ENCODE data around the gene CNGB1.
"Not testable (repeated sequence)": the region's sequence is repeated elsewhere in the genome, so short reads cannot be mapped to it uniquely, and the experiment has no call there.

Gene CNGB1

GRCh38 chr16:57992084-57992483, 21.2 kb upstream of the CNGB1 start:
- H3K4me1 Mint-ChIP-seq (ENCODE audit: low read depth), result peaks cover 17% of the 10 kb centered on the region
- H3K27me3 Mint-ChIP-seq (ENCODE audit: low read depth), result no peaks in the 10 kb centered on the region
- H3K9me3 Mint-ChIP-seq, result no peaks in the 10 kb centered on the region
- no peak overlapping the region for H3K27ac Mint-ChIP-seq
- H3K36me3 Mint-ChIP-seq (ENCODE audit: low read depth), result peaks cover 13% of the 10 kb centered on the region
- no peak overlapping the region for H3K4me3 Mint-ChIP-seq

- H3K4me1 Mint-ChIP-seq (ENCODE audit: low read depth), result peaks cover 17% of the 10 kb centered on the region
- H3K4me3 Mint-ChIP-seq, result no peak overlapping the region
- H3K36me3 Mint-ChIP-seq (ENCODE audit: low read depth), result peaks cover 12% of the 10 kb centered on the region
- H3K27ac Mint-ChIP-seq, result no peak overlapping the region
- H3K9me3 Mint-ChIP-seq, result no peaks in the 10 kb centered on the region
- H3K27me3 Mint-ChIP-seq (ENCODE audit: low read depth), result peaks cover 4% of the 10 kb centered on the region
Measured at GRCh38 chr16:57991551-57992059, 20.7 kb upstream of the CNGB1 start.

DNA sequence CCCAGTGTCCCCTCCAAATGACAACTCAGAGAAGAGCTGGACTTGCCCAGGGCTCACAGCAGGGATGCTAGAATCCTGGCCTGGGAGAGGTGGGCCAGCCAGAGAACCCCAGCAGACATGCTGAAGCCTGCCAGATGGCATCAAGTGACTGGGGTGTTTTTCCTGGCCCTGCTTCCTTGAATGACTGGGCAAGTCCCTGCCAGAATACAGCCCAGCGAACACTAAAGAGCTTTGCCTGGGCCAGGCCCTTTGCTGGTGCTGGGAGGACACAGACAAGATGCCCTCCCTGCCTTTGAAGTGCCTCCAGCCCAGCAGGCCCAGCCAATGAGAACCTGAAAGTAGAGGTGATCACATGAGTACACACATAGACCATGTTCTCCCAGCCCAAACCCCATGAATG, 18.0 kb upstream of the CNGB1 start:
- Mint-ChIP-seq H3K36me3 (ENCODE audit: low read depth) (no peaks in the 10 kb centered on the region), H3K27ac (no peak overlapping the region), H3K4me3 (no peak overlapping the region), H3K4me1 (ENCODE audit: low read depth) (peaks cover 5% of the 10 kb centered on the region), H3K27me3 (ENCODE audit: low read depth) (peaks cover 7% of the 10 kb centered on the region), H3K9me3 (no peaks in the 10 kb centered on the region)

DNA sequence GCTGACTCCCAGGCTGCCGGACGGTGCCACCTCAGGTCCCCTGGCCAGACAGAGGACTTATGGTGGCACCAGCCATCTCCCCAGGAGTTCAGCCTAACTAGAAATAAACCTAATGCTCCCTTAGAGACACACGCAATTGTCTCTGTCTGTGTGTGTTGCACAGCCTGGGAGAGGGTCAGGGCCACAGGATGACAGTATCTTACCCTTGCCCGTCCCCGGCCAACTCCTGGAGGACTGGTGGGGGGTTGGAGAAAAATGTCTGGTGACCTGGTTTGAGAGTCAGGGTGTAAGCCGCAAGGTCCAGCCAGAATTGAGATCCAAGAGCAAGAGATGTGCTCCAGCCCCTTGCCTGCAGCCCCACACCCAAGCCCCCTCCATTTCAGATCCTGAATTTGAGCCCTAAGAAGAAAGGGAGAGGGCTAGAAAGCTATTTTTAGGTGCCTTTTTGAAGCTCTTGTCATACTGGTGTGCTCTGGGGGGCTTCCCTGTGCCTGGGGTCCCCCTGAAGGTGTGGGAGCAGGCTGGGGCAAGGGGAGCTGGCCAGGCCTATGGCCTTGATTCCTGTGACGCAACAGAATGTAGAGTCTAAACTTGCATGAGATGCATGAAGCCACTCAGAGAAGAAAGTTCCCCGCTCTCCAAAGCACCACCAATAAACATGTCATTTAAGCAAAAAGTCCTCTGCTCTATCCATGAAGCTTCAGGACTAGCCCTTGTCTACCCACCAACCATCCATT, 16.7 kb upstream of the CNGB1 start:
- H3K27me3 Mint-ChIP-seq (ENCODE audit: low read depth), result peaks cover 7% of the 10 kb centered on the region
- no peaks in the 10 kb centered on the region for H3K36me3 Mint-ChIP-seq (ENCODE audit: low read depth)
- no peak overlapping the region for H3K27ac Mint-ChIP-seq
- H3K4me3 Mint-ChIP-seq, result no peak overlapping the region
- H3K4me1 Mint-ChIP-seq (ENCODE audit: low read depth), result peaks cover 3% of the 10 kb centered on the region
- H3K9me3 Mint-ChIP-seq, result no peaks in the 10 kb centered on the region

- Mint-ChIP-seq H3K36me3 (ENCODE audit: low read depth) (no peaks in the 10 kb centered on the region), H3K4me3 (no peak overlapping the region), H3K27ac (no peak overlapping the region), H3K27me3 (ENCODE audit: low read depth) (peaks cover 13% of the 10 kb centered on the region), H3K4me1 (ENCODE audit: low read depth) (peaks cover 3% of the 10 kb centered on the region), H3K9me3 (no peaks in the 10 kb centered on the region)
Measured at GRCh38 chr16:57986196-57986595, 15.3 kb upstream of the CNGB1 start.

- Mint-ChIP-seq H3K27ac (no peak overlapping the region), H3K27me3 (ENCODE audit: low read depth) (peaks cover 13% of the 10 kb centered on the region), H3K4me3 (peak overlapping the region; percentile 85), H3K36me3 (ENCODE audit: low read depth) (no peaks in the 10 kb centered on the region), H3K4me1 (ENCODE audit: low read depth) (peaks cover 3% of the 10 kb centered on the region), H3K9me3 (no peaks in the 10 kb centered on the region)
Measured at GRCh38 chr16:57985204-57986181, 14.6 kb upstream of the CNGB1 start.

DNA sequence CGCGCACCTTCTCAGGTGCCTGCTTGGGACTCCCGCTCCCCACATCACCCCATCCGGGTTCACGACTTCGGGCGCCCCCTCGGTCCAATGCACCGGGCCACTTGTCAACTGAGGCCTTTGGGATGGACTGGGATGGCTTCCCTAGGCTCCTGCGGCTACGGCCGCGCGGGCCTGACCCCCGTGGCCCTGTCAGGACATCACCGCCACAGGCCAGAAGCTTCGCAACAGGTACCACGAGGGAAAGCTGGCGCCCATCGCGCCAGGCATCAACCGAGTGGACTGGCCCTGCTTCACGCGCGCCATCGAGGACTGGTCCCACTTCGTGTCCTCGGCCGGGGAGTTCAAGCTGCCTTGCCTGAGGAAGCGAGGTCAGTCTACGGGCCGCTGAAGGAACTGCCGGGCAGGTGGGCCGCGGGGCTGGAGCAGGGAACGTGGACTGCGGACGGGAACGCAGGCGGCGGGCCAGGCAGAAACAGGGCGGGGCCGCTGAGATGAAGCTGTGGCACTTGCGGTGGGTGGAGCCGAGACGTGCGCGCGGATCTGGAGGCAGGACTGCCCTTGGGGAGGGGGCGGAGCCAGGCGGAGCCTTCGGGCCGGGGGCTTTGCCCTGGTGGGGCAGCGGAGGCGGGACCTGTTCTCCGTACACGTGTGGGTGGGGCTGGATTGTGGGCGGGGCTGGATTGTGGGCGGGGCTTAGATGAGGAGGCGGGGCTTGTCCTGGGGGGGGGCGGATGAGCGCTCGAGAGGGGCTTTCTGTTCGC, 13.7 kb upstream of the CNGB1 start:
- Mint-ChIP-seq H3K27me3 (ENCODE audit: low read depth) (peaks cover 13% of the 10 kb centered on the region), H3K9me3 (no peaks in the 10 kb centered on the region), H3K36me3 (ENCODE audit: low read depth) (no peaks in the 10 kb centered on the region), H3K4me1 (ENCODE audit: low read depth) (peaks cover 3% of the 10 kb centered on the region), H3K27ac (no peak overlapping the region), H3K4me3 (peak overlapping the region; percentile 85)

DNA sequence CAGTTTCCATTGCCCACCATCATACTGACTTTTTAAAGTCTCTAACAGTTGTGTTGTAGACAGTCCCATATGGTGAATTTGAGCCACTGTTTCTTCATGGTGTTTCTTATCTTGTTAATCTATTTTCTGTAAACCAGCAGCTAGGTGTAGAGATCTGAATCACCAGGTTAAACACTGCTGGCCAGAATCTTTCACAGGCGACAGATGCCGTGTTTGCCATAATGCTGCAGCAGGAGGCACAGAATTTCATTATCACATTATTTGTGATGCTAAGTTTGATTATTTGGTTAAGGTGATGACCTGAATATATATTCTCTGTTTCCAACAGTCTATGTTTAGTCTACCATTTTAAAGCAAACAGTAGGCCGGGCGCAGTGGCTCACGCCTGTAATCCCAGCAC, 11.5 kb upstream of the CNGB1 start:
- Mint-ChIP-seq H3K27me3 (ENCODE audit: low read depth) (peaks cover 13% of the 10 kb centered on the region), H3K9me3 (no peaks in the 10 kb centered on the region), H3K4me1 (ENCODE audit: low read depth) (peaks cover 3% of the 10 kb centered on the region), H3K4me3 (no peak overlapping the region), H3K27ac (no peak overlapping the region), H3K36me3 (ENCODE audit: low read depth) (no peaks in the 10 kb centered on the region)

DNA sequence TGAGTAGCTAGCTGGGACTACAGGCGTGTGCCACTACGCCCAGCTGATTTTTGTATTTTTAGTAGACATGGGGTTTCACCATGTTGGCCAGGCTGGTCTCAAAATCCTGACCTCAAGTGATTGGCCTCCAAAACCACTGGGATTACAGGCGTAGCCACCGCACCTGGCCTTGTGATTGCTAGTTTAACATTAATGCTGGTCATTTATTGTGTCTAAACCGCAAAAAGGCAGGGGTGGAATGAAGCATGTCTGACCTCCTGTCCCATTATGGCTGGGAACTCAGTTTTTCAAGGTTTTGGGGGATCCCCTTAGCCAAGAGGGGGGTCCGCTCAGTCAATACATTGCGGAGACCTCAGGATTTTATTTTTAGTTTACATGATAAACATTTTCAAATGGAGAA, 10.7 kb upstream of the CNGB1 start:
- Mint-ChIP-seq H3K27ac (no peak overlapping the region), H3K4me3 (no peak overlapping the region), H3K27me3 (ENCODE audit: low read depth) (peaks cover 9% of the 10 kb centered on the region), H3K36me3 (ENCODE audit: low read depth) (no peaks in the 10 kb centered on the region), H3K9me3 (no peaks in the 10 kb centered on the region), H3K4me1 (ENCODE audit: low read depth) (peaks cover 3% of the 10 kb centered on the region)

GRCh38 chr16:57979006-57979585, 8.2 kb upstream of the CNGB1 start:
- no peaks in the 10 kb centered on the region for H3K4me1 Mint-ChIP-seq (ENCODE audit: low read depth)
- H3K27ac Mint-ChIP-seq, result no peak overlapping the region
- no peak overlapping the region for H3K4me3 Mint-ChIP-seq
- H3K27me3 Mint-ChIP-seq (ENCODE audit: low read depth), result peaks cover 5% of the 10 kb centered on the region
- no peaks in the 10 kb centered on the region for H3K36me3 Mint-ChIP-seq (ENCODE audit: low read depth)
- H3K9me3 Mint-ChIP-seq, result no peaks in the 10 kb centered on the region

DNA sequence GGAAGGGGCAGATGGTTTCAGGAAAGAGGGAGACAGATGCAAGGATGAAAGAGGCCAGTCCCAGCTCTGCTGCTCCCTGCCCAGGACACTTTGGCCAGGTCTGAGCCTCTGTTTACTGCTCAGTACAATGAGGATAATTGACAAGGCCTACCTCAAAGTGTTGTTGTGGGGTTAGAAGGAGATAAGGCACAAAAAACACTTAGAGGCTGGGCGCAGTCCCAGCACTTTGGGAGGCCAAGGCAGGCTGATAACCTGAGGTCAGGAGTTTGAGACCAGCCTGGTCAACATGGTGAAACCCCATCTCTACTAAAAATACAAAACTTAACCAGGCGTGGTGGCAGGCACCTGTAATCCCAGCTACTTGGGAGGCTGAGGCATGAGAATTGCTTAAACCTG, 7.1 kb upstream of the CNGB1 start:
- H3K36me3 Mint-ChIP-seq (ENCODE audit: low read depth); H3K4me1 Mint-ChIP-seq (ENCODE audit: low read depth); H3K27ac Mint-ChIP-seq; H3K4me3 Mint-ChIP-seq; H3K9me3 Mint-ChIP-seq; H3K27me3 Mint-ChIP-seq (ENCODE audit: low read depth): not testable (repeated sequence)

- H3K27me3 Mint-ChIP-seq (ENCODE audit: low read depth), result peaks cover 11% of the 10 kb centered on the region
- H3K36me3 Mint-ChIP-seq (ENCODE audit: low read depth), result no peaks in the 10 kb centered on the region
- H3K27ac Mint-ChIP-seq, result no peak overlapping the region
- H3K4me3 Mint-ChIP-seq, result no peak overlapping the region
- no peaks in the 10 kb centered on the region for H3K4me1 Mint-ChIP-seq (ENCODE audit: low read depth)
- no peaks in the 10 kb centered on the region for H3K9me3 Mint-ChIP-seq
Measured at GRCh38 chr16:57977418-57978069, 6.6 kb upstream of the CNGB1 start.

GRCh38 chr16:57976331-57976796, 5.4 kb upstream of the CNGB1 start:
- Mint-ChIP-seq H3K36me3 (ENCODE audit: low read depth) (no peaks in the 10 kb centered on the region), H3K4me3 (no peak overlapping the region), H3K4me1 (ENCODE audit: low read depth) (no peaks in the 10 kb centered on the region), H3K27me3 (ENCODE audit: low read depth) (peaks cover 11% of the 10 kb centered on the region), H3K27ac (no peak overlapping the region), H3K9me3 (no peaks in the 10 kb centered on the region)
